Mononuclear cell (primary cell): ENCODE measurements around the gene MPP3. TPM values are rescaled to one million over a fixed set of nuclear protein-coding genes. Genes with fewer than 3 reads are reported as not detected.
"Not testable (repeated sequence)": the region's sequence is repeated elsewhere in the genome, so short reads cannot be mapped to it uniquely, and the experiment has no call there.

ENCODE experiments used
- H3K27me3 ChIP-seq: 2 replicates; pipeline ENCODE4 v1.6.0; 2011; ENCODE audit warnings: low read length, control low read depth; ENCODE audit not compliant: insufficient read depth
- H3K4me1 ChIP-seq: 2 replicates; pipeline ENCODE4 v1.5.1; 2011; ENCODE audit warnings: mild to moderate bottlenecking, low read length, control low read depth; ENCODE audit not compliant: insufficient read depth
- H3K4me3 ChIP-seq: 2 replicates; pipeline ENCODE4 v1.5.1; 2011; ENCODE audit warnings: mild to moderate bottlenecking, low read length, moderate library complexity
- H3K9me3 ChIP-seq: 2 replicates; pipeline ENCODE4 v1.5.1; 2011; ENCODE audit warnings: low read depth, mild to moderate bottlenecking, control low read depth, low read length
- total RNA-seq: library from RNA; depleted of rRNA; stranded (reverse); fragments of >200 nt; gene quantifications from one replicate; pipeline ENCODE4 v1.2.3, GENCODE V29; 2012

The MPP3 gene
- total RNA-seq, 1 donor, result 0.21 TPM

DNA sequence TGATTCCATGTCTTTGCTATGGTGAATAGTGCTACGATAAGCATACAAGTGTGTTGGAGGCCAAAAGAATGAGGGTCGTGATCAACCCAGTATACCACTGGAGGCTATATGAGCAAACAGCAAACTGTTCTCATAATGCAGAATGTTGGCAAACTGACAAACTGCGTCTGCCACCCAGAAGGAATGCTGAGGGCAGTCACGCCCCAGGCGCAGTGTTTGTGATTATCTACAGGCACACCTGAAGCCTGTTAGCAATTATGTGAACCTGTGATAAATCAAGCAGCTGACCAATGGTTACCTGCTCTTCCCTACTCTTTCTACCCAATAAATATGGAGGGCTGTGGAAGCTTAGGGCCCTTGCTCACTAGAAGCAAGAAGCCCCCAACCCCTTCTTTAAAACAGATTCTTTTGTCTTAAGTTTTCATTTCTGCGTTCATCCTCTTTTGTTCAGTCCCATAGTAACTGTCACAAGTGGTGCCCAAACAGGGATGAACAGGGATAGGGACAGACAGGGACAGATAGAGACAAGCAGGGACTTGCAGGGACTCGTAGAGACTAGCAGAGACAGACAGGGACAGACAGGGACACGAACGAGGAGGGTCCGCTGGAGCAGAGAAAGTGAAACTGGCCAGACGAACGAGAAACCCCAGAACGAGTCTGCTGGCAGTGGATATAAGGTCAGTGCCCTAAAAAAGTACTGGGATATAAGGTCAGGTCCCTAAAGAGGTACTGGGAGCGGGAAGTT lies 39.2 kb upstream of the MPP3 start:
- Histone ChIP-seq H3K9me3 (no peaks in the 10 kb centered on the region), H3K4me1 (peaks cover 5% of the 10 kb centered on the region), H3K27me3 (no peaks in the 10 kb centered on the region), H3K4me3 (no peak overlapping the region)

DNA sequence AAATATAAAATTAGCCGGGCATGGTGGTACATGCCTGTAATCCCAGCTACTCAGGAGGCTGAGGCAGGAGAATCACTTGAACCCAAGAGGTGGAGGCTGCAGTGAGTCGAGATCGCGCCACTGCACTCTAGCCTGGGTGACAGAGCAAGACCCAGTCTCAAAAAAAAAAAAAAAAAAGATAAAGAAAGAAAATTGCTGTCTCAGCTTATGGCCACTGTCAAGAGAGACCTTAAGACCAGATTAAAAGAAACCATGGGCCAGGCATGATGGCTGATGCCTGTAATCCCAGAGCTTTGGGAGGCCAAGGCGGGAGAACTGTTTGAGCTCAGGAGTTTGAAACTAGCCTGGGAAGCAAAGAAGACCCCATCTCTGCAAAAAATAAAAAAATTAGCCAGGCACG lies 36.1 kb upstream of the MPP3 start:
- H3K4me1 ChIP-seq, H3K4me3 ChIP-seq, H3K27me3 ChIP-seq, H3K9me3 ChIP-seq: not testable (repeated sequence)

DNA sequence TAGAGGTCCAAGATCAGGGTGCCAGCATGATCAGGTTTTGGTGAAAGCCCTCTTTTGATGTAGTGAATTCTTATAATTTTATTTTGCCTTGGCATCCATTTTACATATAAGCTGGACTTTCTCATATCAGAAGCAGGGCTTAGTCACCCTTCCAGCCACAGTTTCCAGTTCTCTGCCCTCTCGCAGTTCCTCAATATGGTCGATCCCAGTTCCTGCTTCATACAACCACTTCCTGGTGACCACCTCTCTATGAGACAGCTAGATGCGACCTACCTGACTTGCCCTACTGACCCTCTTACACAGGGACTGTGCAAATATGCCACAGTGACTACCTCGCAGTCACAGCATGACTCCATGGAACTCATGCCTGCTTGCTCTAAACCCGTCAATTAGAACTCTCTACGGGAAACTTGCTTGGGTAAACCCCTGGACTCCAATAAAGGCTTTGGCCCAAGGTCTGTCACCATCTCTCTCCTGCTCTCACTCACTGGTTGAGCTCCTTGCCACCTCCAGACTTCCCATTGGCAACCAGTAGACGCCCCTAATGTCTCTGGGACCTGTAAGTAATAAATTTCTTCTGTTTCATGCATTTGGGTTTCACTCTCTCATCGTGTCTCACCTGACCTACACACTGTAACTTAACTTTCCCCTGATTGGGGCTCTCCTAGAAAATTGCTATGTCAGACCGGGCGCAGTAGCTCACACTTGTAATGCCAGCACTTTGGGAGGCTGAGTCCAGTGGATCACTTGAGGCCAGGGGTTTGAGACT lies 35.5 kb upstream of the MPP3 start:
- no peaks in the 10 kb centered on the region for H3K9me3 ChIP-seq
- no peaks in the 10 kb centered on the region for H3K27me3 ChIP-seq
- H3K4me1 ChIP-seq, result peaks cover 5% of the 10 kb centered on the region
- no peak overlapping the region for H3K4me3 ChIP-seq

DNA sequence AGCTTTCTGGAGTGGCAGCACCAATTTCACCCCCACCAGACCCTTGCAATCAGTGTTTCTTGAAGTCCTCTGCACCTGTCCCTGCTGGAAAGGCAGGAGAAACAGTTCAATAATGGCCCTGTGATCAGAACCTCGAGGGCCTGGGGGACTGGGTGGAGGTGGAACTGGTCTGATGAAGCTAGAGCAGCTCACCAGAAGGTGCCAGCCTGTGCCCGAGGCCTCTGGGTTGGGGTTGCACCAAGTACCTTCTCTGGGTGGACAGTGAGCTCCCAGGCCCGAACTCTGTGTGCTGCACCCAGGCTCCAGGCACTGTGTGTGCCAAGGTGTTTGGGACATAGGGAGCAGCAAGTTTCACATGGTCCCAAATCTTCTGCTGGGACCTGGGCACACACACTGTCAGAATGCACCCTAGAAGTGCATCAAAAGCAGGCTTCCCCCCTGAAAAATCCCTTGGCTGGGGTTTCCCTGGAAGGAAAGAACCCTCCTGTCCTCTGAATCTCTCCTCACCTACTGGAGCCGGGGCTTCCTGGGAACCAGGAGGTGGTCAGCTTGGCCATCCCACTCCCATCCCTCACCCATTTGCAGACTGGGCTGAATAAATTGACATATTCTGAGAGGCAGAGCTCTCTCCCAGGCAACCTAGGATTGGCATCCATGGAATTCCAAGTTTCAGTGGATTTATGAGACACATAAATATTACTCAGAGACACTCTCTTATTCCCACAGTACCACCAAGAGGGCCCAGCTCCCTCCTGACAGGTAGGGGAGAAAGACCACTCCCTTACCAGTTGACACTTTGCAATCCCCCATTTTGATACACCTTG lies 31.4 kb upstream of the MPP3 start:
- no peak overlapping the region for H3K4me3 ChIP-seq
- H3K27me3 ChIP-seq, result no peaks in the 10 kb centered on the region

DNA sequence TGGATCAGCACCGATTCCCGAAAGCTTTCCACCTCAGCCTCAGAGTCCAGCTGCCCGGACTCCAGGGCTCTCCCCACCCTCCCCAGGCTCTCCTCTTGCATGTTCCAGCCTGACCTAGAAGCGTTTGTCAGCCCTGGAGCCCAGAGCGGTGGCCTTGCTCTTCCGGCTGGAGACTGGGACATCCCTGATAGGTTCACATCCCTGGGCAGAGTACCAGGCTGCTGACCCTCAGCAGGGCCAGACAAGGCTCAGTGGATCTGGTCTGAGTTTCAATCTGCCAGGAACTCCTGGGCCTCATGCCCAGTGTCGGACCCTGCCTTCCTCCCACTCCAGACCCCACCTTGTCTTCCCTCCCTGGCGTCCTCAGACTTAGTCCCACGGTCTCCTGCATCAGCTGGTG lies 29.0 kb upstream of the MPP3 start:
- no peaks in the 10 kb centered on the region for H3K27me3 ChIP-seq
- no peak overlapping the region for H3K4me3 ChIP-seq
- H3K4me1 ChIP-seq, result no peaks in the 10 kb centered on the region
- H3K9me3 ChIP-seq, result no peaks in the 10 kb centered on the region

More for the DNA sequence above, 31.4 kb upstream of the MPP3 start:
- Histone ChIP-seq H3K4me1 (peaks cover 5% of the 10 kb centered on the region), H3K9me3 (no peaks in the 10 kb centered on the region)

DNA sequence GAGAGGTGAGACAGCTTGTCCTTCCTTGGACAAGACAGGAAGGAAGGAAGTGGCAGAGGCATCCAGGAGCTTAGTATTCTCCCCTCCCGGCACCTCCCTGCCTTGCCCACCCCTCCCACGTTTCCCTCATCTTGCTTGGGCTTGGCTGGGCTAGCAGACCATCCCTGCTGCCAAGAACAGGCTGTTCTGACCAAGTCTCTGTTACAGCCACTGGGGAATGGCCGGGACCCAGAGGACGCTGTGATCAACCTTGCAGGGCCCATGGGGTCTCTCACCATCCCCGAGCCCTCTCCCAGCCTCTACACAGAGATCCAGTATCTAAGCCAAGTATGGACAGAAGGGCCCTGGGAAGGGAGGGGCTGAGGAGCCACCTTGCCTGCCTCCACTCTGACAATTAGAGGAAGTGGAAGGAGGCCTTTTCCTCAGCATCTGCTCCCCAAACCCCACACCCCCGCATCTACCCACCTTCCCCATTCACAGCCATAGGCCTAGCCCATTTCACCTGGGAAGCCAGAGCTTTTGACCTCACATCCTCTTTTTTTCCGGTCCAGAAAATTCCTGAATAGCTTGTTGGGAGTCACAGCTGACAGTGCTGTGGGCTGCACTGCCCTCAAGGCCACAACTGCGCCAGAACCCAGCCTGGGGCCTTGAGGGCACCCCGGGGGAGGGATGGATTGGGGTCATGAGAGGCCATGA lies 28.1 kb upstream of the MPP3 start:
- Histone ChIP-seq H3K4me3 (no peak overlapping the region), H3K27me3 (no peaks in the 10 kb centered on the region), H3K9me3 (no peaks in the 10 kb centered on the region), H3K4me1 (no peaks in the 10 kb centered on the region)

DNA sequence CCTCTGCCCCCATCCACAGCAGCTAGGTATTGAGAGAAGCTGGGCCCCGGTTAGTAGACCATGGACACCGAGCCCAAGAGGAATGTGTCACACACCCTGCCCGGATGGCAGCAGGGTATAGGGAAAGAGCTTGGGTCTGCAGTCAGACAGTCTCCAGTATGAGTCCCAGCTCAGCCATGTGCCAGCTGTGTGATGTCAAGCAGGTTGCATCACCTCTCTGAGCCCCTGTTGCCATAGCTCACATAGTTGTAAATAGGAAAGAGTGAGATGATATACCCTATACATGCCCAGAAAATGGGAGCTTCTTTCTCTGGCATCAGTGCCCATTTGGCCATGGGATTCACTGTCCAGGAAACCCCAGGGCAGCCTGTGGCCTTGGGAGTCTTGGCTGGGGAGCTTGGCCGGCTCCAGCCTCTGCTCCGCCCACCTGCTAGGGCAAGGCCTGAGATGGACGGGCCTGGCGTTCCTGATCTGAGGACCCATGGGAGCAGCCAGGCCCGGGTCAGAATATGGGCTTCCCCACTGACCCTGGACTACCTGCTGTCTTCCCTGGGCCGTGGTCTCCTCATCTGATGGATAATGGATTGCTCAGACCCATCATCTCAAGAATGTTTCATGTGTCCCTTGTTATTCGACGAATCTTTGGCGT lies 27.3 kb upstream of the MPP3 start:
- H3K4me3 ChIP-seq, result no peak overlapping the region
- H3K4me1 ChIP-seq, result no peaks in the 10 kb centered on the region
- no peaks in the 10 kb centered on the region for H3K27me3 ChIP-seq
- H3K9me3 ChIP-seq, result no peaks in the 10 kb centered on the region

DNA sequence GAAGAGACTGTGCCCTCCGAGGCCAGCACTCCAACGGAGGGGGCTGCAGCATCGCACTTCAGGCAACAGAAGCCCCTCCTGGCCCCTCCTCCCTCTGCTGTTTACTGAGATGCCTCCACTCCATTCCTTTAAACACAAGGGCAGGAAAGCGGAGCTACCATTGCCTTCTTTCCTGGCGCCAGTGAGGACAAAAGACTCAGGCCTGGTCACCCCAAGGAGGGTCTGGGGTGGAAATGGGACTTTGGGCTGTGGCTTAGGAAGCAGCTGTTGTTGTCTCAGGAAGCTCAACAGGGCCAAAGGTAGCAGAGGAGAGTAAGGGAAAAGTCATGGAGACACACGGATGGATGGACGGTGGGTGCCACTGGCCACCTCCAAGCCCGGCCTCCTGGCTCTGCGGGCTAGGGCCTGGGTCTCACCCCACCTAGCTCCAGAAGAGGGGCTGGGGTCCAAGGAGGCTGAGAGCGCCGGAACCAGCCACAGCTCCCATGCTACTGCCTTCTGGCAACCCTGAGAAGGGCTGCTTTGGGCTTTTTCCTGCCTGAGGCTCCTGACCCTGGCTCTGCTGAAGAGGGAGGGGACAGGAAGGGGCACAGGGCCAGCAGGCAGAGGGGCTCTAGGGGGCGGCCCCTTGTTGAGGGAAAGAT lies 25.1 kb upstream of the MPP3 start:
- H3K4me3 ChIP-seq, result no peak overlapping the region
- no peaks in the 10 kb centered on the region for H3K9me3 ChIP-seq
- H3K4me1 ChIP-seq, result no peaks in the 10 kb centered on the region
- H3K27me3 ChIP-seq, result no peaks in the 10 kb centered on the region

DNA sequence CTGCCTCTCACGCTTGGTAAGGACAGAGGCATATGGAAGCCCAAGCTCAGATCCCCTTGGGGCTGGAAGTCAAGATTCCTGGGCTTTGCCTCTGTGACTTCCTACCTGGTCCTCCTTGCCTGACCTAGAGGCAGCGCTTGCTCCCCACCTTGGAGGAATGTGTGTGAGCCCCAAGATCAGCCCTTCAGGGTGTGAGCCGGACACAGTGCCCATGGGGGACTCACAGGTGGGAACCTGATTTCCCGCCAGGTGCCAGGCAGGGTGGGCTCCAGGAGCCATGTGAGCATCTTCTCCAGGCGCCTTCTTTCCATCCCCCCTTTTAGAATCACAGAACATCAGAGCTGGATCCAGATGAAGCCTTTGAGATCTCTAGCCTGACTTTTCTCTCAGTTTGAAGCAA lies 24.2 kb upstream of the MPP3 start:
- H3K4me1 ChIP-seq, result no peaks in the 10 kb centered on the region
- no peak overlapping the region for H3K4me3 ChIP-seq
- no peaks in the 10 kb centered on the region for H3K9me3 ChIP-seq
- H3K27me3 ChIP-seq, result no peaks in the 10 kb centered on the region

DNA sequence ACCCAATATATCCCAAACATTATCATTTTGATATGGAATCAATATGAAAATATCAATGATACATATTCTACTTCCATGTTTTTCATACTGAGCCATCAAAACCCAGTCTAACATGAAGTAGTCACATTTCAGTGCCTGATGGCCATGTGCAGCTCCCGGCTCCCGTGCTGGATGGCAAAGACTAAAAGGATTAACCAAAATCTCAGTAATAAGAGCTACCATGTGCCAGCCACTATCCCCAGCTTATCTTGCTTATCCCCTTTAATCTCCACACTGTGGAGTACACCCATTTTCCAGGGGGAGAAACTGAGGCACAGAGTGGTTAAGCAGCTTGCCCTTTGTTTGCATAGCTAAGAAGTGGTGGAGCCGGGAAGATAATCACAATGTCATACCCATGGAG lies 23.2 kb upstream of the MPP3 start:
- Histone ChIP-seq H3K27me3 (no peaks in the 10 kb centered on the region), H3K9me3 (no peaks in the 10 kb centered on the region)

DNA sequence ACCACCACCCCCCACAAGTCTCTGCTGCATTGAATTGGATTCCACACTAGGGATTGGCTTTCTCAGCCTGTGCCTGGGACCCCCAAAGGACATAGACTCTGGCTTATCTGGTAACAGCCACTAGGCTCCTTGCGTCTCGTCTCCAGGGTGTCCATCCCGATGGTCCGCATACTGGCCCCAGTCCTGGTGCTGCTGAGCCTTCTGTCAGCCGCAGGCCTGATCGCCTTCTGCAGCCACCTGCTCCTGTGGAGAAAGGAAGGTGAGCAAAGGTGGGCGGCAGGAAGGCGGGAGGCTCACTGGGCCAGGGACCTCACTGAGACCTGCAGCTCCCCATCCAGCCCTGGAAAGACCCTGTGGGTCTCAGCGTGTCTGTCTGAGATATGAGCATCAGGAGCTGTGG lies 22.1 kb upstream of the MPP3 start:
- H3K27me3 ChIP-seq, result no peaks in the 10 kb centered on the region
- H3K4me1 ChIP-seq, result no peaks in the 10 kb centered on the region
- no peak overlapping the region for H3K4me3 ChIP-seq
- H3K9me3 ChIP-seq, result no peaks in the 10 kb centered on the region

More for the DNA sequence above, 23.2 kb upstream of the MPP3 start:
- H3K4me3 ChIP-seq, result no peak overlapping the region
- H3K4me1 ChIP-seq, result no peaks in the 10 kb centered on the region

DNA sequence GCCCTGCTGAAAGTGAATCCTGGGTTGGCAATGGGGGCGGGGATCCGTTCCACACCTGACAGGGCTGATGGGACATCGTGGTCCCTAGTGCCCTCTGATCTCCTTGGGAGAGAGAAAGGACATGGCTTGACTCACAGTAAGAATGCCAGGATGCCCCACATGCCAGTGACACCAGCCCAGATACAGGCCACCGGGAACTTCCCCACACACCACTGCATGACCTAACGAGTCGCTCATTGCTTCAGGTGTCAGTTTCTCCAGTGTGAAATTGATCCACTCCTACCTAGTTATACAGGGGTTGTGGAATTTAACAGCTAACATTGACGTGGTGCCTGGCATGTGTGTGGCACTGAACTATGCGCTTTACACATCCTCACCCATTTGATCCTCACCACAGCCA lies 21.6 kb upstream of the MPP3 start:
- no peak overlapping the region for H3K4me3 ChIP-seq
- no peaks in the 10 kb centered on the region for H3K9me3 ChIP-seq
- no peaks in the 10 kb centered on the region for H3K4me1 ChIP-seq
- H3K27me3 ChIP-seq, result no peaks in the 10 kb centered on the region

DNA sequence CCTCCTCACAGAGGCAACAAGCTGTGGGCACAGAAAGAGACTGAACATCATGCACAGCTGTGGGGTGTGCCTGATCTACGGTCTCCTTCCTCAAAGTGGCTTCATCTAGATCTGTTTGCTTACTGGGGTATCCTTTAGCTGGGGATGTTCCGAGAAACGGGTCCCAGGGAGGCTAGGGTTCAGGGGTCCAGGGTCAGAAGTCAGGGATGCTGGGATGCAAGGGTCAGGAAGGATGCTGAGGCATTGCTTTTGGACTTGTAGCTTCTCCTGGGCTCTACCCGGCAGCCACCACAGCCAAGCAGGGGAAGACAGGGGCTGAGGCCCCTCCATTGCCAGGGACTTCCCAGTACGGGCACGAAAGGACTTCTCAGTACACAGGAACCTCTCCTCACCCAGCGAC lies 20.6 kb upstream of the MPP3 start:
- Histone ChIP-seq H3K9me3 (no peaks in the 10 kb centered on the region), H3K4me1 (no peaks in the 10 kb centered on the region), H3K27me3 (no peaks in the 10 kb centered on the region), H3K4me3 (no peak overlapping the region)

DNA sequence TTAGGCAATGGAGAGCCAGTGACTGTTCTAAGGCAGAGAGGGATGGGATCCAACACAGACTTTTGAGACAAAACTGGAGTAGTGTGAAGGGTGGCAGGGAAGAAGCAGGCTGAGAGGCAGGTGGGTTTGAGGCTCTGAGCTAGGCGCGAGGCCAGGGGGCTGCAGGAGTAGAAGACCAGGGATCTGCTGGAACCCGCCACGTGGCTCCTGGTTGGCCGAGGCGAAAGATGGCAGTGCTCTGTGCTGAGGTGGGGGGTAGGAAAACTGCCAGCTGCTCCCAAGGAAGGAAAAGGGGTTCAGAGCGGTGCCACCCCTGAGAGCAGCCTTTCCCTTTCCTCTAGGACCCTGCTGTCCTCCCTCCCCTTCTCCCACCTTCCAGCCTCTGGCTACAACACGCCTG lies 19.6 kb upstream of the MPP3 start:
- Histone ChIP-seq H3K27me3 (no peaks in the 10 kb centered on the region), H3K9me3 (no peaks in the 10 kb centered on the region), H3K4me1 (no peaks in the 10 kb centered on the region), H3K4me3 (no peak overlapping the region)
